ENCODE measurements around the gene ADK.
"Not testable (repeated sequence)": the region's sequence is repeated elsewhere in the genome, so short reads cannot be mapped to it uniquely, and the experiment has no call there.

ADK gene

DNA sequence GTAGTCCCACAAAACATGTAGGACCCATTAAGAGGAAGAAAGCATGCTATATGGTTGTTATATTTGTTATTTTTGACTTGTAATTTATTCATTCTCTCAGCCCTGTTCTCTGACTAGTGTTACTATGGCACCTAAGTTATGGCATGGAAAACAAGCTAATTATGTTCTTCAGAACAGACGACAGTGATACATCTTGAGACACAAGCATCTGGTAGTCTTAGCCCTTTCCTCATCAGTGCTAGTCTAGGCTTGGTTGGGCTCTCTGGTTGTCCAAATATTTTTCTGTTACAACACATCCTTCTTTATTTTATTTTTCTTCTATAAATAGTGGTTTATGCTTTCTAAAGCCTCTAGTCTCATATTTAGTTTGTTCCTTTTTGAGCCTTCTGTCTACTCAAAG, 367.0 kb downstream of the ADK start:
- no peak for TF ChIP-seq CTCF (IDR thresholded peaks at IDR 0.05)
- Mint-ChIP-seq H3K27me3 (ENCODE audit: low read depth, poor library complexity) (peaks cover 2% of the 10 kb centered on the region), H3K4me1 (no peaks in the 10 kb centered on the region), H3K27ac (no peak overlapping the region), H3K9me3 (peaks cover 40% of the 10 kb centered on the region), H3K36me3 (ENCODE audit: low read depth) (peaks cover 36% of the 10 kb centered on the region), H3K4me3 (no peak overlapping the region)
- no peak for DNase-seq

DNA sequence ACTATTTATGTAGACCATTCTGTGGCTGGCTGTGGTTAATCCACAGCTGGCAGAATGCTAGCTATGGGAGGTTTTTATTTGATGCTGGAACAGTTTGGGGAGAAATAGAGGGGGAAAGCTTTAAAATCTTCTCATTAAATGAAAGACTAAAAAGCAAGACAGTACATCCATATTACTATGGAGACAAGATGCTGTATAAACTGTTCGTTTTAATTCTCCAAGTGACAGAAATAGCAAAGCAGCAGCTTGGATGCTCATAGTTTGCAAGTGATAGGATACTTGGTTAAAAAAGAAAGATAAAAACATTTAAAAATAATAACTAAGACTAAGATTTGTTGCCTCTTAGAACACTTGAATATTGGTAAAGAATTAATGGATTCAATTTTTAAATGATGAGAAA, 370.5 kb downstream of the ADK start:
- Mint-ChIP-seq H3K36me3 (ENCODE audit: low read depth) (peaks cover 9% of the 10 kb centered on the region), H3K4me1 (no peaks in the 10 kb centered on the region), H3K27me3 (ENCODE audit: low read depth, poor library complexity) (peaks cover 2% of the 10 kb centered on the region), H3K9me3 (peaks cover 5% of the 10 kb centered on the region), H3K27ac (no peak overlapping the region), H3K4me3 (no peak overlapping the region)
- DNase-seq = no peak
- TF ChIP-seq CTCF (IDR thresholded peaks at IDR 0.05) = no peak

DNA sequence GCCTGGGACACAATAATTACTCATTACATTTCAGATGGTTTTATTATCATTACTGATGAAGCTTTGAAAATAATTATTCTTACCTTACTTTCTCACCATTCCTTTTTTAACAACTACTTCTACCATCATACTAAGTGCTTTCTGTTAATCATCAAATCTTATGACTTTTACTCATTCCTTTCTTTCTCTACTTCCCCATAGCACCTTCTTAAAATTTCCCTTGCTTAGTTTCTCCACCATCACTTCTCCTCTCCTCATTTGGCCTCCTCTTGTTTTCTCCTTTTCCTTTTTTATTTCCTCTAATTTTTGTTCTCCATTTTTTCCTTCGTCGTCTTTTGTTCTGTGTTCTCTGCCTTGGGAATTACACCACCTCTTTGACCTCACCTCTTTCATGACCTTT, 372.2 kb downstream of the ADK start:
- H3K27me3 Mint-ChIP-seq (ENCODE audit: low read depth, poor library complexity) = no peaks in the 10 kb centered on the region
- peaks cover 6% of the 10 kb centered on the region for H3K36me3 Mint-ChIP-seq (ENCODE audit: low read depth)
- no peak overlapping the region for H3K4me3 Mint-ChIP-seq
- no peaks in the 10 kb centered on the region for H3K4me1 Mint-ChIP-seq
- H3K27ac Mint-ChIP-seq = no peak overlapping the region
- DNase-seq = no peak
- H3K9me3 Mint-ChIP-seq = no peaks in the 10 kb centered on the region
- TF ChIP-seq CTCF (IDR thresholded peaks at IDR 0.05) = no peak

DNA sequence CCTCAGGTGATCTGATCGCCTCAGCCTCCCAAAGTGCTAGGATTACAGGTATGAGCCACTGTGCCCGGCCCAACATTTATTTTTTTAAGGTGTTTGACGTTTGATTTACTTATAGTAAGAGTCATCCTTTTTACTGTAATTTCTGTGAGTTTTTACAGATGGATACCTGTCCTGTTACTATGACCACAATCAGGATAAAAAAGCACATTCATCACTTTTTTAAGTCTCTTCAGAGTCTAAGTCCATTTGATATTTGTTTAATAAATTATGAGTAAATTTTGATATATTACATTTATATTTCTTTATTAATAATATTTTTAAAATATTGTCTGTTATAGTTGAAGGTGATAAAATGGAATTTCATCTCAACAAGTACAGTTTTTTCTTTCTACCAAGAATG, 374.9 kb downstream of the ADK start:
- Mint-ChIP-seq H3K27ac (no peak overlapping the region), H3K4me3 (no peak overlapping the region), H3K4me1 (no peaks in the 10 kb centered on the region), H3K27me3 (ENCODE audit: low read depth, poor library complexity) (no peaks in the 10 kb centered on the region), H3K36me3 (ENCODE audit: low read depth) (peaks cover 6% of the 10 kb centered on the region), H3K9me3 (no peaks in the 10 kb centered on the region)
- TF ChIP-seq CTCF (IDR thresholded peaks at IDR 0.05) = no peak
- DNase-seq = no peak

- H3K27ac Mint-ChIP-seq; H3K27me3 Mint-ChIP-seq (ENCODE audit: low read depth, poor library complexity); H3K36me3 Mint-ChIP-seq (ENCODE audit: low read depth); H3K4me3 Mint-ChIP-seq; H3K4me1 Mint-ChIP-seq; H3K9me3 Mint-ChIP-seq; DNase-seq: not testable (repeated sequence)
Measured at GRCh38 chr10:74527611-74528010, 376.6 kb downstream of the ADK start.

GRCh38 chr10:74529205-74529604, 378.2 kb downstream of the ADK start:
- Mint-ChIP-seq H3K4me3 (no peak overlapping the region), H3K4me1 (no peaks in the 10 kb centered on the region)

More at GRCh38 chr10:74529205-74529604, 378.2 kb downstream of the ADK start:
- Mint-ChIP-seq H3K36me3 (ENCODE audit: low read depth) (peaks cover 6% of the 10 kb centered on the region), H3K27ac (no peak overlapping the region), H3K27me3 (ENCODE audit: low read depth, poor library complexity) (no peaks in the 10 kb centered on the region), H3K9me3 (no peaks in the 10 kb centered on the region)
- TF ChIP-seq CTCF (IDR thresholded peaks at IDR 0.05) = no peak
- DNase-seq = no peak

Measured in nephron progenitor cell (in vitro differentiated cells).